Breast epithelium (tissue), 3 donors: ENCODE measurements around the gene CYTH2.

ENCODE experiments used
- CTCF ChIP-seq, 3 donors: fragments of 450-650 bp; IDR thresholded peaks; one replicate each; pipeline ENCODE4 v1.5.1; 2016 to 2017; ENCODE audit warnings: antibody characterized with exemption in 3 of 3, mild to moderate bottlenecking in 3 of 3, moderate library complexity in 3 of 3
- POLR2AphosphoS5 ChIP-seq, 3 donors: sonication (generic); formaldehyde crosslinking; IDR thresholded peaks; one replicate each; pipeline ENCODE4 v1.6.1; 2017; ENCODE audit warnings: antibody characterized with exemption in 3 of 3

GRCh38 chr19:48481846-48482639, 12.9 kb downstream of the CYTH2 start:
- TF ChIP-seq CTCF (IDR thresholded peaks at IDR 0.05) (no peak), POLR2AphosphoS5 (IDR thresholded peaks at IDR 0.05) (no peak)
